LNCAP (cell line): ENCODE measurements around the gene KHDC3L.

ENCODE experiments used
- CTCF ChIP-seq: fragments of 450-650 bp; IDR thresholded peaks from 2 replicates; pipeline ENCODE4 v1.5.1; 2017; ENCODE audit warnings: mild to moderate bottlenecking

KHDC3L gene

GRCh38 chr6:73362358-73362757 lies at the start of gene KHDC3L:
TSS of gene KHDC3L (plus strand) at chr6:73362658. CDS start at chr6:73362730, 72 bp downstream.
- TF ChIP-seq CTCF: no peak

GRCh38 chr6:73314577-73315492 lies 47.6 kb upstream of the KHDC3L start:
- no peak for TF ChIP-seq CTCF

- TF ChIP-seq CTCF: no peak
Observed at GRCh38 chr6:73323323-73323722, 39.1 kb upstream of the KHDC3L start.

- TF ChIP-seq CTCF: no peak
Observed at GRCh38 chr6:73325656-73326055, 36.8 kb upstream of the KHDC3L start.

GRCh38 chr6:73328790-73329189 lies 33.7 kb upstream of the KHDC3L start:
- no peak for TF ChIP-seq CTCF

- no peak for TF ChIP-seq CTCF
Observed at GRCh38 chr6:73329201-73329600, 33.3 kb upstream of the KHDC3L start.

- TF ChIP-seq CTCF: no peak
Observed at GRCh38 chr6:73339340-73339739, 23.1 kb upstream of the KHDC3L start.
